GM12891 (cell line): ENCODE measurements around the gene ADAMTS3.

Source experiments
- DNase-seq: peaks from one replicate; pipeline ENCODE4 v3.0.0; 2011; ENCODE audit warnings: low spot score; ENCODE audit not compliant: insufficient read length
- FAIRE-seq: peaks from 2 replicates; lab custom pipeline; 2011; peaks lifted over from hg19 to GRCh38; lab: Jason Lieb, UNC
- PAX5 ChIP-seq: IDR thresholded peaks from 2 replicates; pipeline ENCODE4 v1.6.1; 2011; ENCODE audit warnings: low read length, moderate library complexity, mild to moderate bottlenecking; ENCODE audit not compliant: insufficient read depth, severe bottlenecking
- POLR2A ChIP-seq: IDR thresholded peaks from 2 replicates; pipeline ENCODE4 v1.6.1; 2011; ENCODE audit warnings: low read depth, low read length, control low read depth
- POLR2AphosphoS5 ChIP-seq: IDR thresholded peaks from 2 replicates; pipeline ENCODE4 v1.6.1; 2011; ENCODE audit warnings: low read depth, low read length, control low read depth
- POU2F2 ChIP-seq: IDR thresholded peaks from 2 replicates; pipeline ENCODE4 v1.6.1; 2011; ENCODE audit warnings: low read depth, mild to moderate bottlenecking, control low read depth, low read length, moderate library complexity
- SPI1 ChIP-seq: IDR thresholded peaks from 2 replicates; pipeline ENCODE4 v1.6.1; 2011; ENCODE audit warnings: low read depth, low read length, control low read depth
- TAF1 ChIP-seq: IDR thresholded peaks from 2 replicates; pipeline ENCODE4 v1.6.1; 2011; ENCODE audit warnings: low read depth, low read length, control low read depth

ADAMTS3 gene

GRCh38 chr4:72360075-72360474 lies 208.9 kb downstream of the ADAMTS3 start:
- DNase-seq (no peak), FAIRE-seq (no peak)
- TF ChIP-seq PAX5 (no peak), POU2F2 (no peak), POLR2A (no peak), SPI1 (no peak), POLR2AphosphoS5 (no peak), TAF1 (no peak)

- no peak for TF ChIP-seq PAX5
- TF ChIP-seq POU2F2, result no peak
- no peak for TF ChIP-seq POLR2A
- no peak for TF ChIP-seq TAF1
- TF ChIP-seq SPI1, result no peak
- no peak for FAIRE-seq
- DNase-seq, result no peak
These were observed 210.5 kb downstream of the ADAMTS3 start for GRCh38 chr4:72358483-72358882.

- TF ChIP-seq PAX5, result no peak
- no peak for TF ChIP-seq POLR2AphosphoS5
- TF ChIP-seq TAF1, result no peak
- no peak for TF ChIP-seq POLR2A
- TF ChIP-seq POU2F2, result no peak
- TF ChIP-seq SPI1, result no peak
- FAIRE-seq (no peak), DNase-seq (no peak)
These were observed 211.1 kb downstream of the ADAMTS3 start for GRCh38 chr4:72357908-72358307.

- TF ChIP-seq POLR2AphosphoS5 (no peak), POLR2A (no peak), PAX5 (no peak), SPI1 (no peak), POU2F2 (no peak), TAF1 (no peak)
- DNase-seq (no peak), FAIRE-seq (no peak)
These were observed 216.3 kb downstream of the ADAMTS3 start for GRCh38 chr4:72352711-72353110.

GRCh38 chr4:72351521-72351920 lies 217.5 kb downstream of the ADAMTS3 start:
- no peak for FAIRE-seq
- no peak for DNase-seq
- TF ChIP-seq POLR2AphosphoS5, result no peak
- TF ChIP-seq SPI1, result no peak
- TF ChIP-seq PAX5, result no peak
- TF ChIP-seq TAF1, result no peak
- no peak for TF ChIP-seq POU2F2
- TF ChIP-seq POLR2A, result no peak

- no peak for DNase-seq
- TF ChIP-seq POLR2AphosphoS5, result no peak
- no peak for TF ChIP-seq PAX5
- no peak for TF ChIP-seq TAF1
- no peak for TF ChIP-seq POU2F2
- TF ChIP-seq SPI1, result no peak
- no peak for TF ChIP-seq POLR2A
- FAIRE-seq, result no peak
These were observed 220.3 kb downstream of the ADAMTS3 start for GRCh38 chr4:72348701-72349100.

- DNase-seq (no peak), FAIRE-seq (no peak)
- TF ChIP-seq PAX5 (no peak), POLR2AphosphoS5 (no peak), TAF1 (no peak), SPI1 (no peak), POU2F2 (no peak), POLR2A (no peak)
These were observed 224.6 kb downstream of the ADAMTS3 start for GRCh38 chr4:72344418-72344817.

GRCh38 chr4:72341432-72341820 lies 227.6 kb downstream of the ADAMTS3 start:
- TF ChIP-seq POLR2AphosphoS5, result no peak
- FAIRE-seq (no peak), DNase-seq (no peak)

- no peak for DNase-seq
- FAIRE-seq, result no peak
- TF ChIP-seq POU2F2 (no peak), TAF1 (no peak), POLR2A (no peak), POLR2AphosphoS5 (no peak), PAX5 (no peak), SPI1 (no peak)
These were observed 228.1 kb downstream of the ADAMTS3 start for GRCh38 chr4:72340803-72341431.

- DNase-seq (no peak), FAIRE-seq (no peak)
- TF ChIP-seq POLR2AphosphoS5 (no peak), POU2F2 (no peak), PAX5 (no peak), POLR2A (no peak), TAF1 (no peak), SPI1 (no peak)
These were observed 231.0 kb downstream of the ADAMTS3 start for GRCh38 chr4:72338060-72338459.
